Parathyroid adenoma (tissue), 2 donors: Measurements from ENCODE around the gene PRF1.

Experiments used
- H2AFZ ChIP-seq: fragments of 300-600 bp; sonication (generic); one replicate; pipeline ENCODE4 v1.7.0; 2017; ENCODE audit warnings: antibody characterized with exemption, mild to moderate bottlenecking
- H3K27ac ChIP-seq: fragments of 300-600 bp; sonication (generic); one replicate; pipeline ENCODE4 v1.7.0; 2017
- H3K27me3 ChIP-seq: fragments of 300-600 bp; sonication (generic); one replicate; pipeline ENCODE4 v1.7.0; 2017; ENCODE audit warnings: low read length; ENCODE audit not compliant: control insufficient read depth, insufficient read depth
- H3K36me3 ChIP-seq: fragments of 300-600 bp; sonication (generic); one replicate; pipeline ENCODE4 v1.7.0; 2017; ENCODE audit warnings: low read length; ENCODE audit not compliant: control insufficient read depth, insufficient read depth
- H3K4me1 ChIP-seq: fragments of 300-600 bp; sonication (generic); one replicate; pipeline ENCODE4 v1.7.0; 2017; ENCODE audit warnings: control low read depth
- H3K4me2 ChIP-seq: fragments of 300-600 bp; sonication (generic); one replicate; pipeline ENCODE4 v1.7.0; 2017; ENCODE audit warnings: low read length
- H3K4me3 ChIP-seq: fragments of 300-600 bp; sonication (generic); one replicate; pipeline ENCODE4 v1.7.0; 2017; ENCODE audit warnings: low read depth, low read length
- H3K79me2 ChIP-seq: fragments of 300-600 bp; sonication (generic); one replicate; pipeline ENCODE4 v1.7.0; 2017; ENCODE audit warnings: control low read depth
- H3K9ac ChIP-seq: fragments of 300-600 bp; sonication (generic); one replicate; pipeline ENCODE4 v1.7.0; 2017; ENCODE audit warnings: mild to moderate bottlenecking
- H3K9me3 ChIP-seq: fragments of 300-600 bp; sonication (generic); one replicate; pipeline ENCODE4 v1.7.0; 2017; ENCODE audit warnings: low read length; ENCODE audit not compliant: control insufficient read depth
- CTCF ChIP-seq: fragments of 300-600 bp; sonication (generic); IDR thresholded peaks from one replicate; pipeline ENCODE4 v1.7.0; 2017; ENCODE audit warnings: antibody characterized with exemption, mild to moderate bottlenecking
- donor health status: primary hyperparathyroidism.

Gene PRF1

GRCh38 chr10:70549962-70550458 lies 52.5 kb downstream of the PRF1 start:
- Histone ChIP-seq H3K27me3 (no peaks in the 10 kb centered on the region), H3K36me3 (no peaks in the 10 kb centered on the region), H3K79me2 (no peaks in the 10 kb centered on the region), H3K27ac (no peak overlapping the region), H3K4me3 (no peak overlapping the region), H3K9ac (no peak overlapping the region), H3K4me2 (no peak overlapping the region), H2AFZ (no peak overlapping the region), H3K4me1 (no peaks in the 10 kb centered on the region), H3K9me3 (no peaks in the 10 kb centered on the region)
- peak; percentile 87 for TF ChIP-seq CTCF

GRCh38 chr10:70549351-70549961 lies 53.1 kb downstream of the PRF1 start:
- no peak for TF ChIP-seq CTCF
- Histone ChIP-seq H2AFZ (no peak overlapping the region), H3K9me3 (no peaks in the 10 kb centered on the region), H3K4me2 (no peak overlapping the region), H3K27ac (no peak overlapping the region), H3K4me1 (no peaks in the 10 kb centered on the region), H3K36me3 (no peaks in the 10 kb centered on the region), H3K4me3 (no peak overlapping the region), H3K9ac (no peak overlapping the region), H3K79me2 (no peaks in the 10 kb centered on the region), H3K27me3 (no peaks in the 10 kb centered on the region)
